Suppressor macrophage (primary cell): Measurements from ENCODE around the gene ARHGAP15.

ENCODE experiments used
- DNase-seq, 4 experiments: peaks; one replicate each; pipeline ENCODE4 v3.0.0-alpha.2; 2020 to 2022

ARHGAP15 gene

DNA sequence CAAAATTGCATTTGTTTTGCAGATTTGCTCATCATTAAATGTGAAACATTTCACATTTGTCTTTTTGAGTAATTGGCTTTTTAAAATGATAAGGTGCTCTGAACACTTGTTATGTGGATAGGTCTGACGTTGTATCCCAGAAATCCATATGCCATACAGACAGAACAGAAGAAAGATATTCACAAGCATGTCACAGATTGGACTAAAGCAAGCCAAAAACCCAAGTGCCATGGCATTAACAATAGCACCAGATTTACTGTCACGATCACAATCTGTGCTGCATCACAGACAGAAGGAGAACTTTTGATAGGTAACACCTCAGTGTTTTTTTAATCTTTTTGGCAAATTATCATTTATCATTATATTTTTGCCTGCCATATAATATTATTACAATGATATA, 272.6 kb downstream of the ARHGAP15 start:
- no peak for DNase-seq

DNA sequence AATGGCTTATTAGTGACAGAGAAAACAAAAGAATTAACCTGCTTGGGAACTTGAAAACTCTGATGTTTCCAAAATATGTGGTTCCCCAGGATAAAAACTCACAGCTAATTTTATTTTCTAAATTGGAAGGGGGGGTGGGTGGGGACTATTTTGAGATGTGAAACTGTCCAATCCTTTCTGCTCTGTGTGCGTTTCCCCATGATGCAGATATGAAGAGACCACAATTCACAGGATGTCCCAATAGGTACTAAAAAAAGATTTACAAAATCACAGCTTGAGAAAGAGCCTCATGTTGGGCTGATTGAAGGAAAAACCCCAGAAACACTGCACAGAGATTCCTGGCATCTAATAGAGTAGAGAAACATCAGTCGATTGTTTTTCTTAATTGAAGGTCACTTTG, 273.2 kb downstream of the ARHGAP15 start:
- peak in 2 of 4 experiments; percentile 24 to 35 for DNase-seq

DNA sequence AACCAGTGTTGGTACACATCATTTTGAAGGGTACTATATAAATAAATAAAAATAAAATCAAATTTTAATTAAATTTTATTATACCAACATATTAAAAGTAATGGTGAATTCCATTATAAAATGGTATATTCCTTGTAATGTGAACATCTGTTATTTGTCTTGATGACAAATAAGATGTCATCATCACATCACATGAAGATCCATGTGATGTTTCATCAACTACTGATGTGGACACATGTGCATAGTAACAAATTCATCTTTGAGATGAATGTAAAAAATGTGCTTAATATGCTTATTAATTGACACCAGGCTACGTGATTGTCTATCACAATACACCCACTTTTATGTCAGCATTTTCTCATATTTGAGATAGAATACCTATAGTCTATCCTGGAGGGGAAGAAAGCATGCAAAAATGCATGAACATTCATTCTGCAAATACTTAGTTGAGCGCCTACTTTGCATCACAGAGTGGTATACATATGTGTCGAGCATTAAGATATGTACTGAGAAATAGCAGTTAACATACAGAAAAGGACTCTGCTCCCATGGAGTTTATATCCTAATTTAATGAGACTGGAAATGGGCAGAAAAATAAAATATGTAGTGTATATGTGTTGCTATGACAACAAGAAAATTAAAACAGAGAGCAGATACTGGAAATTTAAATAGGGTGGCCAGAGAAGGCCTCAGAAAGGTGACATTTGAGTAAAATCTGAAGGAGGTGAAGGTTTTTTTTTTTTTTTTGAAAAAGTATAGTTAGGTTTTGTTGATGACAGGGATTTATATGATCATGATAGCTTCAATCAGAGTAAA, 281.1 kb downstream of the ARHGAP15 start:
- DNase-seq = peak in 2 of 4 experiments; percentile 13 to 25

DNA sequence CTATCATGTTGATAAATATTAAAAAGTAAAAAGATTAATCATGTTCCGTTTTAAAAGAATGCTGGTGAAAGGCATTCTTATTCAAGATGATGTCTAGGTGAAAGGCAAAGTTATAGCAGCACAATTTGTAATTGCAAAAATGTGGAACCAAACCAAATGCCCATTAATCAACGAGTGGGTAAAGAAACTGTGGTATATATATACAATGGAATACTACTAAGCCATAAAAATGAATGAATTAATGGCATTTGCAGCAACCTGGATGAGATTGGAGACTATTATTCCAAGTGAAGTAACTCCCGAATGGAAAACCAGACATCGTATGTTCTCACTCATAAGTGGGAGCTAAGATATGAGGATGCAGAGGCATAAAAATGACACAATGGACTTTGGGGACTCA, 286.4 kb downstream of the ARHGAP15 start:
- no peak for DNase-seq

DNA sequence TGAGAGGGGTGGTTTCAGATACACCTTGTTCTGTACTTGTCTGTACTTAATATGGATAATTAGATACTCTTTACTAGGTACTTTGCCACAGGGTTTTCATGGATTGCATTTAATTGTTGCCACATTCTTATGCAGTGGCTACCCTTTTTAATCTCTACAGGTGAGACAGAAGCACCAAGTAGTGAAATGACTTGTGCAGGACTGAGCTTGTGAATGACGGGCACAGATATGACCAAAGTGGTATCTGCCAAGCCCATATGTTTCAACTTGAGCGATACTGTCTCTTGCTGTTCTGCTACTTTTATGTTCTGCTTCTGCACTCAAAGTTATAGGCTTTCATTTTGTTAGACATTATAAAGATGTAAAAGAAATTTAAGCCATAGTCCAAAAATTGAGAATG, 288.2 kb downstream of the ARHGAP15 start:
- no peak for DNase-seq

DNA sequence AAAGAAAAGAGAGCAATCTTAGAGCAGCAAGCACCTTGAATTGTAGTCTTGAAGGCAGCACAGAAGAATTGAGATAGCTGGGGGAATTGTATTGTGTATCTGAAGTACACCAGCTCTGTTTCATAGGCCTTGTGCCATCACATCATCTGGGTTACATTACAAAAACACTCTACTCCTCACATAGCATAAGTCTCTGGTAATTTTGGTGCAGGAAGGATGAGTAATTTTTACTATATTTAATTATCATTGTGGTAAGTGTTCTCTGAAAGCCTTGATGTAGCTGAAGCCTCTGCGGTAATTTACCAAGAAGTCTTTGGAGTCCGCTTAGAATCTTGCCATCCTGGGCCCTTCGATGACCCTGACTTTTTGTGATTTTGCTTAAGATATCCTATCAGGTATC, 291.1 kb downstream of the ARHGAP15 start:
- DNase-seq = no peak

DNA sequence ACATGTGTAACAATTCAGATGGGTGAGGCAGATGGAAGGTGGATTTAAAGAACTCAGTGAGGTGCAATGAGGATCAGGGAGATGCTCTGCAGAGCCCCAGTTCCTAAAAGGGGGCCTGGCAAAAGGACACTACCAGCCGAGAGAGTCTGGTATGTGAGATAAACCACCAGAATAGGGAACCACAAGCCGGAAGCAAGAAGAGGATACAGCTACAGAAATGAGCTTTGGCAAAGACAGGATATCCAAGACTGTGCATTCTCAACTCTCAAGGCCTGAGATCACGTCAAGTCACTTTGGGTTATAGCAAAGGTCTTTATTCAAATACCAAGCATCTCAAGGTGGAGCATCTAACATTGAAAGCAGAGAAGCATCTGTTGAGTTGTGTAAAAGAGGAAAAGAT, 293.5 kb downstream of the ARHGAP15 start:
- DNase-seq = peak; percentile 5 to 56 (median 25)

DNA sequence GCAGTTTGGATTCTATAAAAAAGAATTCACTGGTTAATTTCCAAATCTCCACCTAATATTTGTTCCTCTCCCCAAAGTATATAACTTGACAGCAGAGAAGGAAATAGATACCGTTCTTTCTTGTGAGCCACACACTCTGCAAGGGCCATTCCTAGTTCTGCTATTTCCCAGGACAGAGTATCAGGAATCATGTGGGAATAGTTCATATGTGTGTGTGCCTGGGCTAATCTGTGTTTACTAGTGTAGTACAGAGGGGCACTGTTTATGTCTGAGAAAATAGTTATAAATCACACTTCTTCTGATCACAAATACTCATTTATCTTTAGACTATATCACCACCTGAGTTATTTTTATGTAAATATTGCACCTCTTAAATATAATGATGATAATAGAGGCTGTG, 296.7 kb downstream of the ARHGAP15 start:
- DNase-seq = no peak

DNA sequence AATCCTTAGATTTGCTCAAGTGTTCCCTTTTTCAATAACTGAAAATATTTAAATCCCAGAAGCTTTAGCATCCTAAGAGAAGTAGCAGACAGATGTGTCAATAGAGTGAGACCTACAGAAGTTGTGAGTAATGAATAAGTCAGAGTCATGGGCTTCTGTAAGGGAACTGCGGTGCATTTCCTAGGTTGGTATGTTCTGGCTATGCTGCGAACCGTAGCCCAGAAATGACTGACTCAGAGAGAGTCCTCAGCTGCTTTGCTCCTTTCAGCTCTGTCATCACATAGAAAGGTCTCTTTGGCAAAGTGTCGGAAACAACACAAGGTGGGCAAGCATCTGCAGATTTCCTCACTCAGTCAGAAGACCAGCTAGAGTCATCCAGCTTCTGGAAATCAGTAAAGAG, 297.1 kb downstream of the ARHGAP15 start:
- DNase-seq = peak in 2 of 4 experiments; percentile 2 to 5

DNA sequence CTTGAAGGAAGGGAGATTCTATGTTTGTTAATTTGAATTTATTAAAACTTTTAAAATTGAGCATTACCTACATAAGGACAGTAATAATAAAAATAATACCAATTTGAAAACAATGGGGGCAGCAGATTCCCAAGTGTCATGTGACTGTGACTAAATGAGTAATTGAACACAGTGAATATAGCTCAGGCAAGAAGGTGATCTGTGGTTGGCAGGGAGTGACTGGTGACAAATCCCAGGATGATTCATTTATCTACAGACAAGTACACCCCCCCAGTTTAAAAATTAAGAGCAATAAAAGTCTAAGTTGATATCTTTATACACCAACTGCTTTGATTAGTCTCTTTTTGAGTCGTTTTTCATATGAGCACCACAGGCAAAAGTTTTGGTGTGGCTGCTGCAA, 299.5 kb downstream of the ARHGAP15 start:
- peak in 1 of 4 experiments; percentile 2 for DNase-seq

DNA sequence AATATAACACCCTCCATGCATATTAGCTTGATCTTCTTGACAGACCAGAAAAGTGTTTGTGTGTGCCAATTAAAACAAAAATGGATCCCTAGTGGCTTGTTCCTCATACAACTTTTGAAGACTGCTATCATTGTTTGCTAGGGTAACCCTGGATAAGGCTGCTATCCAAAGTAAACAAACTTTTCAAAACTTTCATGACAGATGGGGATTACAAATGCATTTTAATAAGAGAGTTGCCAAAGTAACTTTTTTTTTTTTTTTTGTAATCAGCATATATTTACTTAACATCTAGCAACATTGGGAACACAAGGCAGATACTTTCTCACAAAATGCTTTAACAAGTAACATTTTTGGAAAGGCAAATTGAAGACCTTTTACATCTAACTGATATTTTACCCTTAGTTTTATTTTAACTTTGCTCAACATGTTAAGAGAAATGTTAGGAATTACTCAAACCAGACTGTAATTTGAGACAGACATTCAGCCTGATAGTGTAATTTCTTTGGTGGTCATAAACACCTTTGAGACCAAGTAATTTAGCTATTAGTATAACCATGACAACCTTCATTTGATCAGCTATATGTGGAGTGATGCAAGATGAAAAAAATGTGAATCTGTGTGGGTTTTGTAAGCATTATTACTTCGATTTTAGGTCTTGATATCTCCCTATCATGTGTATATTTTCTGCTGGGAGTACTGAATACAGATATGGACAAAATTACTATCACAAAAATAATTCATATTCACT, 300.9 kb downstream of the ARHGAP15 start:
- no peak for DNase-seq

DNA sequence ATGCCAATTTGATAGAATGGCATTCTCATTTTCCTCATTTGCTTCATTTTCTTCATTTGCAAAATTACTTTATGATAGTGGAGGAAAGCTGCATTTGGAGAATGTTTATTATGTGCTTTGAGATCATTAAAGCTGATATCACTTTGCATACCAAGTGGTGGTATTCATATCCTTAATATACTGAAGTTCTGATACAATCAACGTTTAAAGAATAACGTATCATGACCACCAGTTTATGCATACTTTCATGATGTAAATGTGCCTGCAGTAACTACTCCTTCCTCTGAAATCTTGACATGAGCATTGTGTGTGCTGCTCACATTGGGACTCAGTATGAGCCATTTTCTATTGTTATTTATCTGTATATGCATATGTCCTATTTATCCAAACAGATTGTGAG, 302.1 kb downstream of the ARHGAP15 start:
- DNase-seq = no peak

DNA sequence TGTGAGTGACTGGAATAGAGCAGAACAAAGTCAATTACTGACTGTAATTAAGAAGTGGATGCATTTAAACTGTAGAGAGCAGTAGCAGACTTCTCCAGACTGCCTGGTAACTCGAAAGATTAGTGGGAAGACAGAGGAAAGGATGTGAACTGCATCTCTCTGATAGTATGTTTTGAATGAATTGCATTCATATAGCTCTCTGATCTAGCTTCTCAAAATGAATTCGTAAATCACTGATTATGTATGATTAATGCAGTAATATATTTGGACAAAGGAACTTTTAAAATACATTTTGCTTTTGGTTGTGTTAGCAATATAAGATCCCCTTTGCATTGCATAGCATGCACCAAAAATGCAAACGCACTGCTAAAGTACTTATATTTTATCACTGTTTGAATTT, 304.0 kb downstream of the ARHGAP15 start:
- DNase-seq = no peak

DNA sequence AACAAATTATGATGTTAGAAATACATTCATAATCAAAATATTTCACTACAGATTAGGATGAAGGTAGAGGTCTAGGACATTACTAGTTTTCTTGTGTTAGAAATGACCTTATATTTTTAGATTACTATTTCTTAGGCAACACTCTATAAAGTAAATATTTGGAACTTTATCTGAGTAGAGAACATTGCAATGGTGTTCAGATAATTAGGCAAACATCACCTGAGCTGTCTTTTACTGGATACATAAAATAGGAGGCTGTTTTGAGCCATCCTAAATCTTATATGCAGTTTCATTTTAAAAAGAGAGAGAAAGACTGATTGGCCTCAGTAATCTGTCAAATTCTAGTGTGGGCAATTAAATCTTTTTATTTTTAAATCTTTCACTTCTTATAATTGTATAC, 304.6 kb downstream of the ARHGAP15 start:
- DNase-seq = no peak

DNA sequence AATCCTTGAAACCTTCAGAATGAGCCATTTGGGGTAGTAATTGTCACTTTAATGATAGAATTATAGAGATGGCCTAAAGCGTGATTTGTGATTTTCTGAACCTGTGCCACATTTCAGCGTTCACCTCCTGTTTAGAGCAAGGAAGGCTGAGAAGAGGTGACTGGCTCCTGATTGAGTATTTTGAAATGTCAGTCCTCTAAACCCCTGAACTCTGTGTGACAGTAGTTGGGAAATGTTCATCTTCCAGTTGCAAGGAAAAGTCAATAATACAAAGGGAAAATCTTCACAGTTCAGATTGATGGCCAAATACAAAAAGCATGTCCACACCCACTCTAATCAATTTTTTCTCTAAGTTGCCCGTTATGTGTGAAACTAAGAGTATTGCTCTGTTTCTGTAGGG, 305.2 kb downstream of the ARHGAP15 start:
- DNase-seq = no peak

DNA sequence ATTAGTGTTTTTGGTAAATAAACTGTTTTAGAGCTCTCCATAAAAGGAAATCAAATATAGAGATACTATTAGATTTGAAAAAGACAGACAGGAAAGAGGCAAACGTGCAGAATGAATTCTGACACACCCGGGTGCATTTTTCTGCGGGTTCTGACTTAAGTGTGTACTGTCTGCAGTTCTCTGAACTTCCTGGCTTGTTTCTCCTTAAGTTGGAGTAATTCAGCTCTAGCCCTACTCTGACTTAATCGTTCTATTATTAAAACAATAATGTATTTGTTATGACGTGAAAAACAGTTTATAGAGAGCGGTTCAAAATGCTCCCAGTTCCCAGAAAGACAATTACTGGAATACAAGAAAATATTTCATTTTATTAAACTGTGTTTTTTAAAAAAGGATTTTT, 305.9 kb downstream of the ARHGAP15 start:
- DNase-seq = no peak

DNA sequence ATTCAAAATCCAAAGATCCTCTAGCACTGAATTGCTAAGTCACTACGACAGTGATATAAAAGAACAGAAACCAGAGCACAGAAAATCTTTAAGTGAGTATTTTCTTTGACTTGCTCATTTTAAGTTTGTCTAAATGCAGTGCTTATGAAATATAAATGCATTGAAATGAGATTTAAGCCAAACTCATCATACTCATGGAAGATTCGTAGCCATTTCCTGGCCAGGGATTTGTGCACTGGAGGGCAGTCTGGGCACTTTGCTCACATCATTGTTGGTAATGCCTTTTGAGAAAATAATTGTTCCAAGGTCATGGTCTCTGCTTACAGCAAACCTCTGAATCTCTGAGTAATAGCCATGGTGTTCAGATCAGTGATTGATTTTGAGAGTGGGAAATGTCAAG, 307.7 kb downstream of the ARHGAP15 start:
- no peak for DNase-seq

DNA sequence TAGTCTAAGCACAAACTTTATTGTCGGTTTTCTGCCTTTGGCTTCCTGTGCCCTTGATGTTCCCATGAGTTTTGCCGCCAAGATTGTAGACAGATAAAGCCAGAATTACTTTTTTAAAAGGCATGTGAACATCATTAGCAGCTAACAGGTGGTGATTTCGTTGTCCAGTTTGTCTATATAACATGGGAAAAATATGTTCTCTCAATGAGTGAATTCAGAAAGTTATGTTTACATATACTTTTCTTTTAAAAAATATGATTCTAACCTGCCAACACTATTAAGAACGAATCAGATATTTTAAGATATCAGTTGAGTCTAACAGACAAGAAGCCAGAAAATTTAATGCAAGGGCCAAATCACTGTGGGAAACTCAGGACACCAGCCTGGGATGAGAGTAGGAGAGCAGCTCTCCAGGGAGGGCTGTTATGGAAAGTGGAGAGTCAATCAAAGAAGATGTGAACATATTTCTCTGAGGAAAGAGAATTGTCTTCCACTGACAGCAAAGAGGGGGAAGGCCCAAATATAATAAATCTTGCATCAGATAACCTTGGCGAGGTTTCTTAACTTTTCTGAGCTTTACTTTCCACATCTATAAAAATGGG, 311.3 kb downstream of the ARHGAP15 start:
- DNase-seq = no peak

DNA sequence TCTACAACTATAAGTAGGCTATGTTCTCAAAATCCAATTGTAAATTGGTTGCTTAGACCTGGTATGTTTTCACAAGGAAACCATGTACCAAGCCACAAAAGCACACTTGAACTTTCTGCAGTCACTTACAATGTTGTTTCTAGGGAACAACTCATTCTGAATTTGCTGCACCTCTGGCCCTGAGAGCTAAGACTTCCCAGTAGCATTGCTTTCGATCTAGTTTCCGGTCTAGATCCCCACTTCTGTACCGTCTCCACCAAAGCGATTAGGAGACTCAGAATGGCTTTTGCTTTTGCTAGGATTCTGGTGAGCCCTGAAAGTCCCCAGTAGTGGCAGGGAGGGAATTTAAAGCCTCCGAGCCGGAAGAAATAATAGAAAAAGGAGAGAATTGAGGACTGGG, 313.0 kb downstream of the ARHGAP15 start:
- DNase-seq = no peak

DNA sequence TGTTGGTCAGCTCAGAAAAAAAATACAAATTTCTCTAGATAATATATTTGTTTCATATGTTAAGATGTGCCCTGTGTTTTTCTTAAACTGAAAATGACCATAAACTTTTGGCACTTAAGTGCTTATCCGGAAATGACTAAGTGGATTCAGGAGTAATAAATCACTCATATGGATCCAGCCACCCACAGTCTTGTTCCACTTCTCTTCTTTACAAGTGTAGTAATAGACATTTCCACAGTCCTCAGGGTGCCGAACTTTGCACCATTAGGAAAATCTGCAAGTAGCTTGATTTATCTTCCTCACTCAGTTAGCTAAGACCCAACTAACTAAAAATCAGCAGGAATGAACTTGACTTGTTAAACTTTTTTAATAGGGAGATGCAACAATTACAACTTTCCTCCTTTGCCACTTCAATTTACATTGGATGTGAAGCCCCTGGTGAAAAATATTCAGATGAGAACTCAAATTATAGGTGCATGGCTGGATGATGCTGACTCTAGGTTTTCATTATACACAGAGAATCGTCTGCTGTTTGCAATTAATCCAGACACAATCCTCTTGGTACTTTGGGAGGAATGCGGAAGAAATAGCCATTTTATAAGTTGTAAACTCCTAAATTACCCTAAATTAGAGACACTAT, 322.5 kb downstream of the ARHGAP15 start:
- peak; percentile 43 to 73 (median 57) for DNase-seq

DNA sequence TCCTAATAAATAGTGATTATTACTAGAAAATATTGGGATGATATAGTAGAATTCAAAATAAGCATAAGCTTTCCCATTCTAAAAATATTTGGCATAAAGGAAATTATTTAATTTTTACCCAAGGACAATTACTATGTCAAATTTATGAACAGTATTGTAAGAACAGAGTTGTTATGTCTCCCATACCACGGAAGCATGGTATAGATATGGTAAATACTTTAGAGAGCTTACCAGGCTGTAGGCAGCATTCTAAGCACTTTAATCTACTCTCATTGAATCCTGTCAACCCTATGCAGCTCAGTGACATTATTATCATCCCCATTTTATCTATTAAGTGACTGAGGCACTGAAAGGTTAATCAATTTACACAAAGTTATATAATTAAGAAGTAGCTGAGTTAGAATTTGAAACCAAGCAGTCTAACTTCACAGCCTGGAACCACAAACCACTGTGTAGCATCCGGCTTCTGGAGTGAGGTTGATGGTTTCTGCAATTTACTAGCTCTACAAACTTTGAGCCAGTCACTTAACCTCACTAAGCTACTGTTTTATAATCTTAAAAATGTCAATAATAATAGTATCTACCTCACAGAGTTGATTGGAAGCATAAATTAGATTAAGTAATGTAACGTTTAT, 323.7 kb downstream of the ARHGAP15 start:
- no peak for DNase-seq

DNA sequence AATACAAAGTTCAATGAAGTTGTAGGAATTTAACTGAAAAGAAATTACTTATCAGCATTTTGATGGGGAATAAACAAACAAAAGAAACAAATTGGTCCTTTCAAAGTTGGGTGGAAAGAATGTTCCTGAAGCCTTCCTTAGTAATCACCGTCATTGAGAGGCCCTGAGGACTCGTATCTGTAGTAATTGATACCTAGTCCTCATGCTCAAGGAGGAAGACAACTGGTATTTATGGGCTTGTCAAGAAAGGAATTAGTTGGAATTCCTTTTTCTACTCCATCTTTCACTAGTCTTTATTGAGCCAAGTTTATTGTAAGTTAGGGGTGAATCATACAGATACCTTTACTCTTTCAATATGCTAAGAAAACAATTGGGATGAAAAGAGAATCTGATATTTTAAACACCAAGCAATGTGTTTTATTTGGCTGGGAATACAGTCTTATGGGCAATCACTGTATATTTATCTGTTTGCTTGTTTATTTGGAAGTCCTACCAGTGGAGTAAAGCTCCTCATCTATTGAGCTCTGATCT, 324.8 kb downstream of the ARHGAP15 start:
- no peak for DNase-seq
